HG02870 (cell line): Measurements from ENCODE around the gene CSTB.
A peak's percentile ranks its signal among the peaks of the same experiment; 100 is the strongest.

ENCODE experiments used
- ATAC-seq: cut with Tn5 transposase; IDR thresholded peaks from one replicate; pipeline ENCODE4 v1.9.1; 2021; ENCODE audit warnings: mild to moderate bottlenecking, moderate library complexity; ENCODE audit not compliant: unreplicated experiment

Gene CSTB

DNA sequence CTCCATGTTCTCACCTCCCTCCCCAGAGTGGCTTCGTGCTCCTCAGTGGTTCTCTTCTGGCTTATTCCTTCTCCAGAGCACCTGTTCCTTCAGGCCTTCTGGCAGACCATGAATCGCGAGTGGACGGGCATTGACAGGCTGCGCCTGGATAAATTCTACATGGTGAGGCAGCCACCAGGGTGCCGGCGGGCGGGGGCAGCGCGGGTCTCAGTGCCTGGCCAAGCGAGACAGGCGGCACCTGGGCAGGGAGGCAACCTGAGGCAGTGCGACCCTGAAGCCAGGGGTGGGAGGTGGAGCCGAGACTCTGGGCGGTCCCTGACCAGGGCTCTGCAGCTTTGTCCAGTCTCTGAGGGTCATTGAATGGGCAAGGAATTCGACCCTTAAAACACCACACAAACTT, 17.1 kb upstream of the CSTB start:
- ATAC-seq, result no peak

DNA sequence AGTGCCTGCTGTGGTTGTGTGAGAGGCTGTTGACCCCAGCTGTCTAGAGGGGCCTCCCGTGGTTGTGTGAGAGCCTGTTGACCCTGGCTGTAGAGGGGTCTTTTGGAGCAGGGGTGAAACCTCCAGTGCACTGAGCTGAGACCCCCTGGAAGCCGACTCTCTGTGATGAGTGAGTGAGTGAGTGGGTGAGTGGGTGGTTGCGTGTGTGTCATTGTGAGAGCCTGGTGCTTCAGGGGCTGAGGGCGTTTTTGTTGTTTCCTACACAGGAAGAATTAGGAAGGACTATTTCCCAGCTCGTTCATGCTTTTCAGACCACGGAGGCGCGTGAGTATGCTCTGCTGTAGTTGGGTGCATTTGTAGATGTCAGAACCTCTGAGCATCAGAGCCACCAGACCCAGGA, 16.3 kb upstream of the CSTB start:
- no peak for ATAC-seq

GRCh38 chr21:43790010-43790524, 14.0 kb upstream of the CSTB start:
- no peak for ATAC-seq

DNA sequence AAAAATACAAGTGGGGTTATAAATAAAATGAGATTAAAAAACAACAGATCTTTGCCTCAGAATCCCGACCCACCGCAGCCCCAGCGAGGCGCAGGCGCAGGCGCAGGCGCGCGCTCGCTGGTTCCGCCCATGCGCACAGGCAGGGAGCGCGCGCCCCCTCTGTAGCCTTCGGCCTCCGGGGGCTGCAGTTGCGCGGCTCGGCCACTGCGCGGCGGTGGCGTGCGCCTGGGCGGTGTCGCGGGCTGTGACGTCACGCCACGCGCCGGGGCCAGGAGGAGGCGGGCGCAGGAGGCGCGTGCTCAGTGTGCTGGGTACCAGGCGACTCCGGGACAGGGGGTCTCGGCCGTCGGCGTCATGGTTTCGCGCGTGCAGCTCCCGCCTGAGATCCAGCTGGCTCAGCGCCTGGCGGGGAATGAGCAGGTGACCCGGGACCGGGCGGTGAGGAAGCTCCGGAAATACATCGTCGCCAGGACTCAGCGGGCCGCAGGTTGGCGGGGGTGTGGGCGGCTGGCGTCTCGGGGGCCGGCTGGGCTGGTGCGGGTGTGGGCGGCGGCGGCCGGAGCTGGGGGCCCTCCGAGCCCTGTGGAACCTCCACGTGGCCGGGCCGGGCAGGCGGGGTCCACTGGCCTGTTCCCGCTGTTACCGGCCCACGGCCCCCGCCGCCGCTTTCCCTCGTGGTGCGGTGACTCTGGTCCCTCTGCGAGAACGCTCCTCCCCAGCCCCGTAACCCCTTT, 13.3 kb upstream of the CSTB start, which contains the start of gene RRP1:
Gene RRP1, plus strand, starts transcription at position 302 of the 734 bp plus-strand sequence. Its CDS starts 53 bp downstream, at position 355.
- ATAC-seq, result peak; percentile 83

GRCh38 chr21:43786807-43787440, 10.8 kb upstream of the CSTB start:
- no peak for ATAC-seq

DNA sequence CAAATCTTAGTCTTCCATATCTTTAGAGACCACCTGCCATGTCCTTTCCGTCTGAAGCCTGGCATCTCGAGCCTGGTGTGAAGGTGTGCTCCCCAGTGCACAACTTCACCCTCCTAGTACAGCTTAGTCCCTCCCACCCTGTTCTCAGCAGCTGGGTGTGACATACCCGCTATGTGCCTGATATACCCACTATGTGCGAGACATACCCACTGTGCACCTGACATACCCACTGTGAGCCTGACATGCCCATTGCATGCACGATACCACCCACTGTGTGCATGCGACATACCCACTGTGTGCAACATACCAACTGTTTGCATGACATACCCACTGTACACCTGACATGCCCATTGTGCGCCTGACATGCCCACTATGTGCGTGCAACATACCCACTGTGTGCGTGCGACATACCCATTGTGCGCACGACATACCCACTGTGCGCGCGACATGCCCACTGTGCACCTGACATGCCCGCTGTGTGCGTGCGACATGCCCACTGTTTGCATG, 10.2 kb upstream of the CSTB start:
- ATAC-seq, result no peak

DNA sequence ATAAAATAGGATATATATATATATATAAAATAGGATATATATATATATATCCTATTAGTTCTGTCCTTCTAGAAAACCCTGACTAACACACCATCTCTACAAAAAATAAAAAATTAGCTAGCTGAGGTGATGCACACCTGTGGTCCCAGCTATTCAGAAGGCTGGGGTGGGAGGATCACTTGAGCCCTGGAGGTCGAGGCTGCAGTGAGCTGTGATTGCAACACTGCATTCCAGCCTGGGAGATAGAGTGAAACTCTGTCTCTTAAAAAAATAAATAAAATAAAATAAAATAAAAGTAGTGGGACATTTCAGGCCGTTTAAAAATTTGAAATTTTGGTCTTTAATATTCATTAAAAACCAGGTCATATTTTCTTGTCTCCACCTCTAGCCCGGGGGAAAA, 9.0 kb upstream of the CSTB start:
- ATAC-seq, result no peak

GRCh38 chr21:43783098-43783700, 7.1 kb upstream of the CSTB start:
- ATAC-seq, result no peak

DNA sequence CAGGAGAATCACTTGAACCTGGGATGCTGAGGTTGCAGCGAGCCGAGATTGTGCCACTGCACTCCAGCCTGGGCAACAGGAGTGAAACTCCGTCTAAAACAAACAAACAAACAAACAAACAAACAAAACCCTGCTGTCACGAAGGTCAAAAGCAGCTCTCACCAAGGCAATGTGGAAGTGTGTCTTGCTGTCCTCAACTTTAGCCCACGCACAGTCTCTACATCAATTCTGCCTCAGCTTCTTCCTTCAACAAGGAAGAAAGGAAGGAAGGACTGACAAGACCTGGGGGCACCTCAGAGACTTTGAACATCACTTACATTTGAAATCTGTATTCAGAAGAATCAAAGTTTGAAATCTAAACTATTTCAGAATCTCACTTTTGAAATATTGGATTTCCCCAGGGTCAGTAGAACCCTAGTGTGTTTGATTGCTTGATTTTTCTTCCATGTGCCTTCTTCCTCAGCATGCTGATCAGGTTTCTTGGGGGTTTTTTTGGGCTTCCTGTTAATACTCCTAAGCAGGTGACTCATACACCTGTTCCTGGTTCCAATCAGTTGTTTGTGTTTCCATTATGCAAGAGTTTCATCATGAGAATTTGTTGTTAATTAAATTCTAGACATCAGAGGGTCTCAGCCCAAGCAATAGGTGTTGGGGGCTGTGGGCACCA, 6.5 kb upstream of the CSTB start:
- ATAC-seq, result no peak

- ATAC-seq, result no peak
These were observed 5.7 kb upstream of the CSTB start for GRCh38 chr21:43781846-43782245.

- no peak for ATAC-seq
These were observed 3.6 kb upstream of the CSTB start for GRCh38 chr21:43779660-43780059.

DNA sequence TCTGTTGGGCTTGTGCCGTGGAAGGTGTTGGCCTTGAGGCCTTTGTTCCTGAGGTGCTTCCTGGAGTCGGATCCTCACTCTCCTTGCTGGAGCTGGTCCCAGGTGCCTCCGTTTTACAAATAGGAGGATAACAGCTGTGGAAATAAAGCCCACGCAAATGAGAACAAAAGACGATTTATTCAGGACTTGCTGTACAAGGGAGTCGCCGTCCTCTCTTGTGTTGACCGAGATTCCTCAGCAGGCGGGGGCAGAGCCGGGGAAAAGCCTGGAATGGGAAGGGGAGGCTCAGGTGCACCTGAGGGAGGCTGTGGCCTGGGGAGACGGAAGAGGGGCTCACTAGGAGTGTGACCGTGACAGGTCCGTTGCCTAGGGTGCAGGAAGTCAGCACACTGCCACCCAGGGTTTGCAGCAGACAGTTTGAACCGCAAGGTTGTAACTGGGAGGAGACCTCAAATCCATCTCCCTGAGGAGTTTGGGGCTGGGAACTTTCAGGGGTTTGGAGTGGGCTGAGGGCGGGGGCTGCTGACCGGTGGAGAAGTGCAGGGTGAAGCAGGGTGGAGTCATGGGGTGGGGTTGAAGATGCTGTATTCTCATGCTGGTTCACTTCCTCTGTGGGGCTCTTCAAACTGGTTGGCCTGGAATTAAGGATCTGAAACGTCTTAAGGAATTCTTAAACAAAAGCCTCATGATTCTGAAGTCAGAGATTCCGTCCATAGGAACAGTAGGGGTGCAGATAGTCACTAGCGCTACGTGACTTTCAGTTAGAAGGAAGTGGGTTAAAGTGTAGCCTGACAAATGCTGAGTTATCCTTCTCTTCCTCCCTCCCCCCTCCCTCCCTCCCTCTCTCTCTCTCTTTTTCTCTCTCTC, 2.6 kb upstream of the CSTB start:
- ATAC-seq, result no peak

- no peak for ATAC-seq
These were observed 1.8 kb upstream of the CSTB start for GRCh38 chr21:43777953-43778352.

GRCh38 chr21:43775190-43775589, 918 bp downstream of the CSTB start:
- no peak for ATAC-seq

DNA sequence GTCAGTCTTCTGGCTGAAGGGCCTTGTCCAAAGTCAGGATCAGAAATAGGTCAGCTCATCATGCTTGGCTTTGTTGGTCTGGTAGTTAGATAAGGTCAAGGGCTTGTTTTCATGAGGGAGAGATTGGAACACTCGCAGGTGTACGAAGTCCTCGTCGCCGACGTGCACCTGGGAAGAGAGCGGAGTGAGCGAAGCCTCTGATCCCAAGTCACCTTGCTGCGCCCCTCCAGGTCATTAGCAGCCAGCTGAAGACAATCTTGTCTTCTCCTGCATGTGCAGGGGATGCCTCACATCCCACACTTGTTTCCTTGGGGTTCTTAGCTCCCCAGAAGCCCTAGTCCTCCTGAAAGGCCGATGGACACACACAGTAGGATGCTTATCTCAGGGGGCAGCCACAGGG, 1.9 kb downstream of the CSTB start:
- no peak for ATAC-seq

GRCh38 chr21:43772425-43772821, 3.7 kb downstream of the CSTB start:
- ATAC-seq, result no peak

- ATAC-seq, result no peak
These were observed 4.2 kb downstream of the CSTB start for GRCh38 chr21:43771698-43772424.

DNA sequence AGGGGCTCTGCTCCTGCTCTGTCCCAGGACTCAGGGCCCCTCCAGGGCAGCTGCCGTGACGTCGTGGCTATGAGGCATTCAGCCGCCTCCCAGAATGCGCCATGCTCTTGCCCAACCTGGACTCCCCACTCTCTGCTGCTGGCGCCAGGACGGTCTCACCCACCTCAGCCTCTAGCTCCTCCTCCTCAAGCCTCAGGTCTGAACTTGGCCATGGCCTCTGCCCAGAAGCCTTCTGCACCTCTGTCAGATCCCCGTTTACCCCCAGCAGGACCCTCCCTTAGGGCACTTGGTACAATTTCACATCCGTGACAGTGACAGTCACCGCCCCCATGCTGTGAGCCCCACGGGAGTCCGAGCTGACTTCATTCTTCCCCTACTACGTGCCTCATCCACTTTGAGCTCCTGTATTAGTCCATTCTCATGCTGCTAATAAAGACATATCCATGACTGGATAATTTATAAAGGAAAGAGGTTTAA, 4.9 kb downstream of the CSTB start:
- ATAC-seq, result no peak

- ATAC-seq, result no peak
These were observed 5.9 kb downstream of the CSTB start for GRCh38 chr21:43770066-43770655.
